ENCODE measurements around the gene TSPAN15.

GRCh38 chr10:69492746-69493462 is 41.6 kb downstream of the TSPAN15 start:
- TF ChIP-seq CTCF (IDR thresholded peaks at IDR 0.05) (no peak), EP300 (IDR thresholded peaks at IDR 0.05) (no peak), POLR2A (IDR thresholded peaks at IDR 0.05) (no peak)
